GM12878 (cell line): Measurements from ENCODE around the gene KIF5C. TPM values are rescaled to one million over a fixed set of nuclear protein-coding genes. Genes with fewer than 3 reads are reported as not detected.

Source experiments
- ATAC-seq: fragments of 200-7000 bp; cut with Tn5 transposase; 3 replicates; pipeline ENCODE4 v1.9.1; 2020; ENCODE audit warnings: mild to moderate bottlenecking, moderate library complexity
- BruUV-seq: library from RNA; stranded (reverse); fragments of 400-500 nt; replicated peaks from 2 replicates; lab custom pipeline; 2021; lab: Mats Ljungman, UMichigan
- CTCF ChIA-PET: fragments of 300-600 bp; sonication (Branson Sonifier 250); formaldehyde crosslinking; extraction: SDS; loops from one replicate; lab custom pipeline; 2021; ENCODE audit warnings: inconsistent platforms; lab: Yijun Ruan, JAX
- POLR2A ChIA-PET: fragments of 350-600 bp; formaldehyde crosslinking; extraction: SDS; loops from one replicate; lab custom pipeline; 2021; ENCODE audit warnings: inconsistent platforms; lab: Charles Lee
- RAD21 ChIA-PET: fragments of 300-600 bp; sonication (Branson Sonifier 250); formaldehyde crosslinking; loops from one replicate; lab custom pipeline; 2023; ENCODE audit warnings: antibody characterized with exemption; ENCODE audit not compliant: unreplicated experiment; lab: Charles Lee
- SMC1A ChIA-PET: fragments of 300-600 bp; sonication (Branson Sonifier 250); formaldehyde crosslinking; loops from one replicate; lab custom pipeline; 2023; ENCODE audit not compliant: unreplicated experiment, uncharacterized antibody; lab: Charles Lee
- DNase-seq: peaks from one replicate; pipeline ENCODE4 v3.0.0-alpha.2; 2011; ENCODE audit warnings: low read depth, low spot score
- FAIRE-seq: peaks from 3 replicates; lab custom pipeline; 2011; peaks lifted over from hg19 to GRCh38; lab: Jason Lieb, UNC
- H2AFZ ChIP-seq: 2 replicates; pipeline ENCODE4 v1.6.0; 2011; ENCODE audit warnings: low read depth, low read length, control low read depth; ENCODE audit not compliant: control insufficient read depth
- H3K27ac ChIP-seq: 2 replicates; pipeline ENCODE4 v1.5.1; 2011; ENCODE audit warnings: control low read depth; ENCODE audit not compliant: control insufficient read depth, insufficient read depth
- H3K27me3 ChIP-seq, 2 experiments: replicated peaks in 1 of 2; 2 replicates each; pipeline versions ENCODE4 v1.6.0 to v1.6.1; 2011; ENCODE audit warnings: low read length in 1 of 2; ENCODE audit not compliant: control insufficient read depth in 2 of 2, insufficient read depth in 2 of 2
- H3K36me3 ChIP-seq, 2 experiments: 2 replicates each; pipeline ENCODE4 v1.5.1; 2011; ENCODE audit warnings: low read length in 1 of 2; ENCODE audit not compliant: control insufficient read depth in 2 of 2, insufficient read depth in 2 of 2
- H3K4me1 ChIP-seq: 2 replicates; pipeline ENCODE4 v1.6.1; 2011; ENCODE audit warnings: mild to moderate bottlenecking, low read length, moderate library complexity, mixed read lengths; ENCODE audit not compliant: control insufficient read depth, insufficient read depth
- H3K4me2 ChIP-seq: 2 replicates; pipeline ENCODE4 v1.6.0; 2011; ENCODE audit warnings: control low read depth; ENCODE audit not compliant: control insufficient read depth, insufficient read depth
- H3K4me3 ChIP-seq: fragments of 200-600 bp; sonication (generic); 2 replicates; pipeline ENCODE4 v1.5.1; 2016
- H3K79me2 ChIP-seq: 2 replicates; pipeline ENCODE4 v1.6.0; 2011; ENCODE audit warnings: low read length; ENCODE audit not compliant: control insufficient read depth, insufficient read depth
- H3K9ac ChIP-seq: 2 replicates; pipeline ENCODE4 v1.8.0; 2011; ENCODE audit warnings: low read length, control low read depth, mixed read lengths; ENCODE audit not compliant: control insufficient read depth, insufficient read depth
- H3K9me3 ChIP-seq: replicated peaks from 3 replicates; pipeline ENCODE4 v1.5.1; 2011; ENCODE audit warnings: mild to moderate bottlenecking, low read length; ENCODE audit not compliant: control insufficient read depth, insufficient read depth
- H4K20me1 ChIP-seq: 2 replicates; pipeline ENCODE4 v1.6.0; 2011; ENCODE audit not compliant: control insufficient read depth, insufficient read depth
- CBX3 ChIP-seq: fragments of 200-600 bp; sonication (generic); IDR thresholded peaks from 2 replicates; pipeline ENCODE4 v1.6.1; 2016; ENCODE audit warnings: low read depth, borderline replicate concordance
- CEBPZ ChIP-seq: fragments of 150-350 bp; IDR thresholded peaks from 2 replicates; pipeline ENCODE4 v1.6.1; 2016; ENCODE audit warnings: low read depth, low read length
- HCFC1 ChIP-seq: fragments of 150-350 bp; IDR thresholded peaks from 2 replicates; pipeline ENCODE4 v1.6.1; 2014; ENCODE audit warnings: low read length
- KLF5 ChIP-seq: fragments of 450-650 bp; IDR thresholded peaks from 2 replicates; pipeline ENCODE4 v1.6.1; 2014; ENCODE audit warnings: mild to moderate bottlenecking; ENCODE audit not compliant: partially characterized antibody
- SMARCA5 ChIP-seq: fragments of 450-650 bp; IDR thresholded peaks from 2 replicates; pipeline ENCODE4 v1.6.1; 2017; ENCODE audit warnings: mild to moderate bottlenecking
- SREBF1 ChIP-seq: IDR thresholded peaks from 2 replicates; pipeline ENCODE4 v1.6.1; 2012; ENCODE audit warnings: mild to moderate bottlenecking, low read length
- SRF ChIP-seq, 2 experiments: IDR thresholded peaks; 2 replicates each; pipeline ENCODE4 v1.6.1; 2011; ENCODE audit warnings: low read depth in 2 of 2, low read length in 2 of 2, mild to moderate bottlenecking in 1 of 2, moderate library complexity in 1 of 2
- SUPT20H ChIP-seq: IDR thresholded peaks from 2 replicates; pipeline ENCODE4 v1.6.1; 2011; ENCODE audit warnings: low read depth, mild to moderate bottlenecking, low read length, moderate library complexity, borderline replicate concordance; ENCODE audit not compliant: control insufficient read depth
- YBX1 ChIP-seq: fragments of 450-650 bp; IDR thresholded peaks from 2 replicates; pipeline ENCODE4 v1.6.1; 2016; ENCODE audit warnings: antibody characterized with exemption
- WGBS: methylation state at CpG from one replicate; pipeline ENCODE4 v1.1.6; 2016; ENCODE audit warnings: low lambda C conversion rate; ENCODE audit not compliant: insufficient replicate concordance, insufficient coverage; ENCODE audit errors: missing lambda C conversion rate; 5-methylcytosine and 5-hydroxymethylcytosine counted together
- in situ Hi-C: fragments of 300-500 bp; cut with MboI; formaldehyde crosslinking; loops from 9 replicates; pipeline ENCODE4 v1.14.3; 2018; ENCODE audit warnings: mixed read lengths
- intact Hi-C: fragments of 100-400 bp; cut with micrococcal nuclease; formaldehyde crosslinking; loops from one replicate; pipeline ENCODE4 v1.14.2; 2022; ENCODE audit not compliant: unreplicated experiment
- polyA plus RNA-seq, 11 experiments: library from polyadenylated mRNA; depleted of rRNA in 4 of 11; unstranded in 6 of 11; stranded (reverse) in 5 of 11; fragments of >200 nt; fragmentation: Nextera tagmentation in 4 of 11; fragmentation: Illumina TruSeq in 1 of 11; extraction: Ambion mirVana in 4 of 11; extraction: Trizol in 1 of 11; gene quantifications; 1 replicate in 1 of 11; 2 replicates in 10 of 11; pipeline versions ENCODE4 v1.2.1 to v1.2.3, GENCODE V29; 2011 to 2016; ENCODE audit warnings: inconsistent platforms in 2 of 11, missing spikeins in 2 of 11, low read depth in 1 of 11
- total RNA-seq, 4 experiments: library from RNA; depleted of rRNA in 3 of 4; stranded (reverse); fragments of >200 nt in 3 of 4; fragmentation: Illumina TruSeq in 1 of 4; extraction: Trizol in 1 of 4; gene quantifications; 2 replicates each; pipeline versions ENCODE4 v1.2.1 to v1.2.3, GENCODE V29; 2013 to 2021

Gene KIF5C
- total and polyA plus RNA-seq, 10 of the 15 experiments (the other 5 are each of a cell fraction or from before 2014, with no cell fraction given) = 0.08 to 0.49 (median 0.24) TPM

- no peaks in the 10 kb centered on the region for H3K79me2 ChIP-seq
- no peak overlapping the region for H3K9ac ChIP-seq
- no peak overlapping the region for H2AFZ ChIP-seq
- SMC1A ChIA-PET = no interaction called here
- H3K4me1 ChIP-seq = no peaks in the 10 kb centered on the region
- H3K4me3 ChIP-seq = peak overlapping the region; percentile 50; the same call in 1 of the 2 replicates
- H3K27ac ChIP-seq = no peak overlapping the region
- WGBS = 0% methylated on average over 15 of the region's 74 CpGs
- RAD21 ChIA-PET = no interaction called here
- peaks cover under 1% of the 10 kb centered on the region; the same call in 2 of the 3 replicates for H3K9me3 ChIP-seq
- H3K27me3 ChIP-seq = peaks cover 6 to 10% of the 10 kb centered on the region in 2 experiments
- DNase-seq (no peak), FAIRE-seq (no peak), ATAC-seq (peak; percentile 64)
- no peaks in the 10 kb centered on the region for H3K36me3 ChIP-seq
- POLR2A ChIA-PET = no interaction called here
- TF ChIP-seq CEBPZ (no peak), HCFC1 (no peak), CBX3 (no peak), KLF5 (no peak), SUPT20H (no peak), SREBF1 (no peak), SMARCA5 (no peak), SRF (IDR thresholded peaks at IDR 0.05; ENCODE audit: low read depth in 2 of 2, low read length in 2 of 2) (no peak), YBX1 (no peak)
- peak overlapping the region; percentile 60 for H3K4me2 ChIP-seq
- no TSS peak for BruUV-seq
- in situ Hi-C loops (no loop called here), intact Hi-C loops (no loop called here)
- no peaks in the 10 kb centered on the region for H4K20me1 ChIP-seq
- CTCF ChIA-PET = no interaction called here
Observed at GRCh38 chr2:148875387-148876051, 492 bp downstream of the KIF5C start.
